Measurements from ENCODE around the gene SGF29.
"Not testable (repeated sequence)": the region's sequence is repeated elsewhere in the genome, so short reads cannot be mapped to it uniquely, and the experiment has no call there.

SGF29 gene

GRCh38 chr16:28610595-28611191 is 57.0 kb downstream of the SGF29 start:
- DNase-seq (ENCODE audit: low read depth in 2 of 2) = no peak

- not testable (repeated sequence) for DNase-seq (ENCODE audit: low read depth in 2 of 2)
Observed at GRCh38 chr16:28612359-28613280, 58.9 kb downstream of the SGF29 start.

- not testable (repeated sequence) for DNase-seq (ENCODE audit: low read depth in 2 of 2)
Observed at GRCh38 chr16:28613912-28614311, 60.2 kb downstream of the SGF29 start.

- not testable (repeated sequence) for DNase-seq (ENCODE audit: low read depth in 2 of 2)
Observed at GRCh38 chr16:28614561-28614960, 60.8 kb downstream of the SGF29 start.

GRCh38 chr16:28615486-28616223 is 61.9 kb downstream of the SGF29 start:
- DNase-seq (ENCODE audit: low read depth in 2 of 2) = not testable (repeated sequence)

- DNase-seq (ENCODE audit: low read depth in 2 of 2) = not testable (repeated sequence)
Observed at GRCh38 chr16:28616224-28616577, 62.5 kb downstream of the SGF29 start.

- no peak for DNase-seq (ENCODE audit: low read depth in 2 of 2)
Observed at GRCh38 chr16:28616636-28617035, 62.9 kb downstream of the SGF29 start.

- no peak for DNase-seq (ENCODE audit: low read depth in 2 of 2)
Observed at GRCh38 chr16:28617874-28618273, 64.2 kb downstream of the SGF29 start.

GRCh38 chr16:28620316-28620715 is 66.6 kb downstream of the SGF29 start:
- DNase-seq (ENCODE audit: low read depth in 2 of 2) = not testable (repeated sequence)

- DNase-seq (ENCODE audit: low read depth in 2 of 2) = no peak
Observed at GRCh38 chr16:28621481-28622155, 67.9 kb downstream of the SGF29 start.

GRCh38 chr16:28622532-28623171 is 68.9 kb downstream of the SGF29 start:
- DNase-seq (ENCODE audit: low read depth in 2 of 2) = peak in 1 of 2 donors; percentile 9

GRCh38 chr16:28623172-28623711 is 69.5 kb downstream of the SGF29 start:
- DNase-seq (ENCODE audit: low read depth in 2 of 2) = peak; percentile 47 to 68

GRCh38 chr16:28630905-28631304 is 77.2 kb downstream of the SGF29 start:
- not testable (repeated sequence) for DNase-seq (ENCODE audit: low read depth in 2 of 2)

- not testable (repeated sequence) for DNase-seq (ENCODE audit: low read depth in 2 of 2)
Observed at GRCh38 chr16:28636093-28636823, 82.5 kb downstream of the SGF29 start.

- DNase-seq (ENCODE audit: low read depth in 2 of 2) = not testable (repeated sequence)
Observed at GRCh38 chr16:28637765-28638164, 84.0 kb downstream of the SGF29 start, which contains the start of gene NPIPB8. Gene NPIPB8, plus strand, starts transcription at chr16:28638065. Its CDS starts 296 bp downstream, at chr16:28638361.

- DNase-seq (ENCODE audit: low read depth in 2 of 2) = not testable (repeated sequence)
Observed at GRCh38 chr16:28638359-28638758, 84.6 kb downstream of the SGF29 start.

GRCh38 chr16:28639959-28640358 is 86.2 kb downstream of the SGF29 start:
- not testable (repeated sequence) for DNase-seq (ENCODE audit: low read depth in 2 of 2)

Data from stimulated activated CD4-positive, alpha-beta T cell treated with anti-CD3 and anti-CD28 coated beads, Interleukin-1b, Interleukin-23, amount 100 ng/mL, for 4 hours (primary cell).